Measurements from ENCODE around the gene COL26A1.

COL26A1 gene

DNA sequence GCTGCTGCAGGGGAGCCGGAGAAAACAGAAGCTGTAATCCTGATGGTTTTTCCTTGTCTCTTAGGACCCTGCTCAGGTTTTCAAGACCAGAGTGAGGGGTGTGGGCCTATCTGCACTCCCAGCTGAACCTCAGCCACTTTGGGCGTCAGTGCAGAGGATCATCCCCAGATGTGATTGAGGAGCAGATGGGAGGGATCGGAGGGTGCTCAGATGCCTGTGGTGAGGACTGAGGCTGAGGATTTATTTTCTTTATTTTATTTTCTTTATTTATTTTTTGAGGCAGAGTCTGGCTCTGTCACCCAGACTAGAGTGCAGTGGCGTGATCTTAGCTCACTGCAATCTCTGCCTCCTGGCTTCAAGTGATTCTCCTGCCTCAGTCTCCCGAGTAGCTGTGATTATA lies 13.9 kb downstream of the COL26A1 start:
- Histone ChIP-seq H3K27ac (ENCODE audit: extremely low read depth, low read depth, low read length) (no peak overlapping the region), H3K4me3 (ENCODE audit: low read depth, low read length) (no peak overlapping the region), H3K4me1 (ENCODE audit: control insufficient read depth, insufficient read depth, low read length) (no peaks in the 10 kb centered on the region; the same call in 1 of the 2 replicates), H3K36me3 (ENCODE audit: control insufficient read depth in 2 of 2, insufficient read depth in 1 of 2, low read length in 2 of 2) (no peaks in the 10 kb centered on the region), H3K9me3 (ENCODE audit: control insufficient read depth, insufficient read depth, low read depth, low read length) (no peaks in the 10 kb centered on the region)
- TF ChIP-seq, protein P1, sequence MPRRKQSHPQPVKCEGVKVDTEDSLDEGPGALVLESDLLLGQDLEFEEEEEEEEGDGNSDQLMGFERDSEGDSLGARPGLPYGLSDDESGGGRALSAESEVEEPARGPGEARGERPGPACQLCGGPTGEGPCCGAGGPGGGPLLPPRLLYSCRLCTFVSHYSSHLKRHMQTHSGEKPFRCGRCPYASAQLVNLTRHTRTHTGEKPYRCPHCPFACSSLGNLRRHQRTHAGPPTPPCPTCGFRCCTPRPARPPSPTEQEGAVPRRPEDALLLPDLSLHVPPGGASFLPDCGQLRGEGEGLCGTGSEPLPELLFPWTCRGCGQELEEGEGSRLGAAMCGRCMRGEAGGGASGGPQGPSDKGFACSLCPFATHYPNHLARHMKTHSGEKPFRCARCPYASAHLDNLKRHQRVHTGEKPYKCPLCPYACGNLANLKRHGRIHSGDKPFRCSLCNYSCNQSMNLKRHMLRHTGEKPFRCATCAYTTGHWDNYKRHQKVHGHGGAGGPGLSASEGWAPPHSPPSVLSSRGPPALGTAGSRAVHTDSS (tag by site-specific recombination; IDR thresholded peaks at IDR 0.05) = no peak
- TF ChIP-seq GLI4 (tag by site-specific recombination; IDR thresholded peaks at IDR 0.05) = no peak
- no peak for TF ChIP-seq ZNF341 (tag by site-specific recombination; IDR thresholded peaks at IDR 0.05; ENCODE audit: low read depth)
- TF ChIP-seq ZBTB20 (tag by site-specific recombination; IDR thresholded peaks at IDR 0.05) = no peak
- TF ChIP-seq, protein P2, sequence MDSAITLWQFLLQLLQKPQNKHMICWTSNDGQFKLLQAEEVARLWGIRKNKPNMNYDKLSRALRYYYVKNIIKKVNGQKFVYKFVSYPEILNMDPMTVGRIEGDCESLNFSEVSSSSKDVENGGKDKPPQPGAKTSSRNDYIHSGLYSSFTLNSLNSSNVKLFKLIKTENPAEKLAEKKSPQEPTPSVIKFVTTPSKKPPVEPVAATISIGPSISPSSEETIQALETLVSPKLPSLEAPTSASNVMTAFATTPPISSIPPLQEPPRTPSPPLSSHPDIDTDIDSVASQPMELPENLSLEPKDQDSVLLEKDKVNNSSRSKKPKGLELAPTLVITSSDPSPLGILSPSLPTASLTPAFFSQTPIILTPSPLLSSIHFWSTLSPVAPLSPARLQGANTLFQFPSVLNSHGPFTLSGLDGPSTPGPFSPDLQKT (IDR thresholded peaks at IDR 0.05; ENCODE audit: borderline replicate concordance, low read depth, low read length) = no peak
- no peak for TF ChIP-seq ZNF768 (tag by site-specific recombination; IDR thresholded peaks at IDR 0.05)
- TF ChIP-seq EGR2 (tag by site-specific recombination; IDR thresholded peaks at IDR 0.05; ENCODE audit: low read depth) = no peak
- TF ChIP-seq KLF1 (tag by site-specific recombination; IDR thresholded peaks at IDR 0.05) = no peak
- no peak for TF ChIP-seq YY1 (tag by site-specific recombination; IDR thresholded peaks at IDR 0.05)
- TF ChIP-seq ZNF214 (tag by site-specific recombination; IDR thresholded peaks at IDR 0.05; ENCODE audit: borderline replicate concordance) = no peak
- TF ChIP-seq ZNF16 (tag by site-specific recombination; IDR thresholded peaks at IDR 0.05; ENCODE audit: low read depth) = no peak
- TF ChIP-seq ZNF211 (tag by site-specific recombination; IDR thresholded peaks at IDR 0.05; ENCODE audit: low read depth) = no peak
- TF ChIP-seq, protein P3, sequence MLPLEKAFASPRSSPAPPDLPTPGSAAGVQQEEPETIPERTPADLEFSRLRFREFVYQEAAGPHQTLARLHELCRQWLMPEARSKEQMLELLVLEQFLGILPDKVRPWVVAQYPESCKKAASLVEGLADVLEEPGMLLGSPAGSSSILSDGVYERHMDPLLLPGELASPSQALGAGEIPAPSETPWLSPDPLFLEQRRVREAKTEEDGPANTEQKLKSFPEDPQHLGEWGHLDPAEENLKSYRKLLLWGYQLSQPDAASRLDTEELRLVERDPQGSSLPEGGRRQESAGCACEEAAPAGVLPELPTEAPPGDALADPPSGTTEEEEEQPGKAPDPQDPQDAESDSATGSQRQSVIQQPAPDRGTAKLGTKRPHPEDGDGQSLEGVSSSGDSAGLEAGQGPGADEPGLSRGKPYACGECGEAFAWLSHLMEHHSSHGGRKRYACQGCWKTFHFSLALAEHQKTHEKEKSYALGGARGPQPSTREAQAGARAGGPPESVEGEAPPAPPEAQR (tag by site-specific recombination; IDR thresholded peaks at IDR 0.05) = no peak
- no peak for TF ChIP-seq ZNF843 (tag by site-specific recombination; IDR thresholded peaks at IDR 0.05)
- TF ChIP-seq ZNF521 (tag by site-specific recombination; IDR thresholded peaks at IDR 0.05) = no peak
- TF ChIP-seq, protein P4, sequence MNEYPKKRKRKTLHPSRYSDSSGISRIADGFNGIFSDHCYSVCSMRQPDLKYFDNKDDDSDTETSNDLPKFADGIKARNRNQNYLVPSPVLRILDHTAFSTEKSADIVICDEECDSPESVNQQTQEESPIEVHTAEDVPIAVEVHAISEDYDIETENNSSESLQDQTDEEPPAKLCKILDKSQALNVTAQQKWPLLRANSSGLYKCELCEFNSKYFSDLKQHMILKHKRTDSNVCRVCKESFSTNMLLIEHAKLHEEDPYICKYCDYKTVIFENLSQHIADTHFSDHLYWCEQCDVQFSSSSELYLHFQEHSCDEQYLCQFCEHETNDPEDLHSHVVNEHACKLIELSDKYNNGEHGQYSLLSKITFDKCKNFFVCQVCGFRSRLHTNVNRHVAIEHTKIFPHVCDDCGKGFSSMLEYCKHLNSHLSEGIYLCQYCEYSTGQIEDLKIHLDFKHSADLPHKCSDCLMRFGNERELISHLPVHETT (tag by site-specific recombination; IDR thresholded peaks at IDR 0.05) = no peak
- ChIA-PET CTCF (interaction anchor here (0.7 to 1.9 kb wide), 3 partner anchors 12 to 1103 kb away, joined by 3 to 7 read pairs (median 7); no protein-coding TSS in a partner anchor), POLR2A (no interaction called here)

DNA sequence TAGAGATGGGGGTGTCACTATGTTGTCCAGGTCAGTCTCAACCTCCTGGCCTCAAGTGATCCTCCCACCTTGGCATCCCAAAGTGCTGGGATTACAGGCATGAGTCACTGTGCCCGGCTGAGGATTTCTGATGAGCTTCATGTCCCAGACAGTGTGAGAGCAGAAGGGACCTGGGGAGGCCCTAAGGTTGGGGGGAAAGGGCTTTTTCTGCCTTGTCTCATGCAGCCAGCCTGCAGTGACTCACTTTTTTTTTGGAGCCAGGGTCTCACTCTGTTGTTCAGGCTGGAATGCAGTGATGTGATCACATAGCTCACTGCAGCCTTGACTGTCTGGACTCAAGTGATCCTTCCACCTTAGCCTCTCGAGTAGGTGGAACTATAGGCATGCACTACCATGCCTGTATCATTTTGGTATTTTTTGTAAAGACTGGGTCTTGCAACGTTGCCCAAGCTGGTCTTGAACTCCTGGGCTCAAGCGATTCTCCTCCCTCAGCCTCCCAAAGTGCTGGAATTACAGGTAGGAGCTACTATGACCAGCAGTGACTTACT lies 14.6 kb downstream of the COL26A1 start:
- Histone ChIP-seq H3K27ac (ENCODE audit: extremely low read depth, low read depth, low read length) (no peak overlapping the region), H3K4me3 (ENCODE audit: low read depth, low read length) (no peak overlapping the region), H3K4me1 (ENCODE audit: control insufficient read depth, insufficient read depth, low read length) (no peaks in the 10 kb centered on the region; the same call in 1 of the 2 replicates), H3K36me3 (ENCODE audit: control insufficient read depth in 2 of 2, insufficient read depth in 1 of 2, low read length in 2 of 2) (no peaks in the 10 kb centered on the region), H3K9me3 (ENCODE audit: control insufficient read depth, insufficient read depth, low read depth, low read length) (no peaks in the 10 kb centered on the region)
- POLR2A ChIA-PET = no interaction called here
- CTCF ChIA-PET = interaction anchor here (0.6 to 1.9 kb wide), 7 partner anchors 13 to 1103 kb away, joined by 3 to 7 read pairs (median 5); no protein-coding TSS in a partner anchor
- TF ChIP-seq, protein P5, sequence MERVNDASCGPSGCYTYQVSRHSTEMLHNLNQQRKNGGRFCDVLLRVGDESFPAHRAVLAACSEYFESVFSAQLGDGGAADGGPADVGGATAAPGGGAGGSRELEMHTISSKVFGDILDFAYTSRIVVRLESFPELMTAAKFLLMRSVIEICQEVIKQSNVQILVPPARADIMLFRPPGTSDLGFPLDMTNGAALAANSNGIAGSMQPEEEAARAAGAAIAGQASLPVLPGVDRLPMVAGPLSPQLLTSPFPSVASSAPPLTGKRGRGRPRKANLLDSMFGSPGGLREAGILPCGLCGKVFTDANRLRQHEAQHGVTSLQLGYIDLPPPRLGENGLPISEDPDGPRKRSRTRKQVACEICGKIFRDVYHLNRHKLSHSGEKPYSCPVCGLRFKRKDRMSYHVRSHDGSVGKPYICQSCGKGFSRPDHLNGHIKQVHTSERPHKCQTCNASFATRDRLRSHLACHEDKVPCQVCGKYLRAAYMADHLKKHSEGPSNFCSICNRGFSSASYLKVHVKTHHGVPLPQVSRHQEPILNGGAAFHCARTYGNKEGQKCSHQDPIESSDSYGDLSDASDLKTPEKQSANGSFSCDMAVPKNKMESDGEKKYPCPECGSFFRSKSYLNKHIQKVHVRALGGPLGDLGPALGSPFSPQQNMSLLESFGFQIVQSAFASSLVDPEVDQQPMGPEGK (tag by site-specific recombination; IDR thresholded peaks at IDR 0.05) = 0 out of 2 replicates have a peak, but pooled peaks have one; percentile 44
- TF ChIP-seq ZEB2 (tag by site-specific recombination; IDR thresholded peaks at IDR 0.05) = no peak
- TF ChIP-seq ZNF138 (tag by site-specific recombination; IDR thresholded peaks at IDR 0.05; ENCODE audit: borderline replicate concordance) = no peak
- TF ChIP-seq GLI2 (tag by site-specific recombination; IDR thresholded peaks at IDR 0.05; ENCODE audit: borderline replicate concordance, low read depth) = no peak
- no peak for TF ChIP-seq ZNF521 (tag by site-specific recombination; IDR thresholded peaks at IDR 0.05)
- peak; percentile 57 for TF ChIP-seq ZNF335 (tag by site-specific recombination; conservative IDR thresholded peaks at IDR 0.05)
- no peak for TF ChIP-seq ZNF843 (tag by site-specific recombination; IDR thresholded peaks at IDR 0.05)
- TF ChIP-seq, protein P6, sequence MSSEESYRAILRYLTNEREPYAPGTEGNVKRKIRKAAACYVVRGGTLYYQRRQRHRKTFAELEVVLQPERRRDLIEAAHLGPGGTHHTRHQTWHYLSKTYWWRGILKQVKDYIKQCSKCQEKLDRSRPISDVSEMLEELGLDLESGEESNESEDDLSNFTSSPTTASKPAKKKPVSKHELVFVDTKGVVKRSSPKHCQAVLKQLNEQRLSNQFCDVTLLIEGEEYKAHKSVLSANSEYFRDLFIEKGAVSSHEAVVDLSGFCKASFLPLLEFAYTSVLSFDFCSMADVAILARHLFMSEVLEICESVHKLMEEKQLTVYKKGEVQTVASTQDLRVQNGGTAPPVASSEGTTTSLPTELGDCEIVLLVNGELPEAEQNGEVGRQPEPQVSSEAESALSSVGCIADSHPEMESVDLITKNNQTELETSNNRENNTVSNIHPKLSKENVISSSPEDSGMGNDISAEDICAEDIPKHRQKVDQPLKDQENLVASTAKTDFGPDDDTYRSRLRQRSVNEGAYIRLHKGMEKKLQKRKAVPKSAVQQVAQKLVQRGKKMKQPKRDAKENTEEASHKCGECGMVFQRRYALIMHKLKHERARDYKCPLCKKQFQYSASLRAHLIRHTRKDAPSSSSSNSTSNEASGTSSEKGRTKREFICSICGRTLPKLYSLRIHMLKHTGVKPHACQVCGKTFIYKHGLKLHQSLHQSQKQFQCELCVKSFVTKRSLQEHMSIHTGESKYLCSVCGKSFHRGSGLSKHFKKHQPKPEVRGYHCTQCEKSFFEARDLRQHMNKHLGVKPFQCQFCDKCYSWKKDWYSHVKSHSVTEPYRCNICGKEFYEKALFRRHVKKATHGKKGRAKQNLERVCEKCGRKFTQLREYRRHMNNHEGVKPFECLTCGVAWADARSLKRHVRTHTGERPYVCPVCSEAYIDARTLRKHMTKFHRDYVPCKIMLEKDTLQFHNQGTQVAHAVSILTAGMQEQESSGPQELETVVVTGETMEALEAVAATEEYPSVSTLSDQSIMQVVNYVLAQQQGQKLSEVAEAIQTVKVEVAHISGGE (tag by site-specific recombination; conservative IDR thresholded peaks at IDR 0.05; ENCODE audit: low read depth) = no peak
- TF ChIP-seq ZNF623 (tag by site-specific recombination; IDR thresholded peaks at IDR 0.05) = no peak
